Measurements from ENCODE around the gene RNF34. TPM values are rescaled to one million over a fixed set of nuclear protein-coding genes. Genes with fewer than 3 reads are reported as not detected.

RNF34 gene
- total RNA-seq, 1 donor from 2014 or later = 31.3 TPM

- no peak for DNase-seq (ENCODE audit: low spot score)
- TF ChIP-seq CTCF (IDR thresholded peaks at IDR 0.05) = no peak
Observed at GRCh38 chr12:121452340-121452984, 52.5 kb downstream of the RNF34 start.

GRCh38 chr12:121452985-121453360 lies 53.1 kb downstream of the RNF34 start:
- Mint-ChIP-seq H3K27ac (ENCODE audit: unreplicated experiment) (no peak overlapping the region), H3K27me3 (ENCODE audit: low read depth) (no peaks in the 10 kb centered on the region), H3K36me3 (ENCODE audit: low read depth) (peaks cover 3% of the 10 kb centered on the region), H3K4me1 (ENCODE audit: low read depth) (peaks cover 7% of the 10 kb centered on the region), H3K4me3 (ENCODE audit: unreplicated experiment) (no peak overlapping the region), H3K9me3 (ENCODE audit: low read depth) (no peaks in the 10 kb centered on the region)
- TF ChIP-seq CTCF (IDR thresholded peaks at IDR 0.05) = no peak
- DNase-seq (ENCODE audit: low spot score) = peak; percentile 94

More at GRCh38 chr12:121452340-121452984, 52.5 kb downstream of the RNF34 start:
- Mint-ChIP-seq H3K27me3 (ENCODE audit: low read depth) (no peaks in the 10 kb centered on the region), H3K36me3 (ENCODE audit: low read depth) (peaks cover 3% of the 10 kb centered on the region), H3K27ac (ENCODE audit: unreplicated experiment) (peak overlapping the region; percentile 34), H3K4me1 (ENCODE audit: low read depth) (peaks cover 7% of the 10 kb centered on the region), H3K4me3 (ENCODE audit: unreplicated experiment) (no peak overlapping the region), H3K9me3 (ENCODE audit: low read depth) (no peaks in the 10 kb centered on the region)

- H3K36me3 Mint-ChIP-seq (ENCODE audit: low read depth) = peaks cover 2% of the 10 kb centered on the region
- no peak for DNase-seq (ENCODE audit: low spot score)
- H3K27me3 Mint-ChIP-seq (ENCODE audit: low read depth) = no peaks in the 10 kb centered on the region
- H3K9me3 Mint-ChIP-seq (ENCODE audit: low read depth) = no peaks in the 10 kb centered on the region
- no peak overlapping the region for H3K27ac Mint-ChIP-seq (ENCODE audit: unreplicated experiment)
- TF ChIP-seq CTCF (IDR thresholded peaks at IDR 0.05) = no peak
- H3K4me1 Mint-ChIP-seq (ENCODE audit: low read depth) = peaks cover 7% of the 10 kb centered on the region
- H3K4me3 Mint-ChIP-seq (ENCODE audit: unreplicated experiment) = no peak overlapping the region
Observed at GRCh38 chr12:121453629-121454028, 53.7 kb downstream of the RNF34 start.

- Mint-ChIP-seq H3K9me3 (ENCODE audit: low read depth) (no peaks in the 10 kb centered on the region), H3K4me1 (ENCODE audit: low read depth) (peaks cover 7% of the 10 kb centered on the region), H3K27me3 (ENCODE audit: low read depth) (no peaks in the 10 kb centered on the region), H3K4me3 (ENCODE audit: unreplicated experiment) (no peak overlapping the region), H3K36me3 (ENCODE audit: low read depth) (no peaks in the 10 kb centered on the region), H3K27ac (ENCODE audit: unreplicated experiment) (no peak overlapping the region)
- peak; percentile 68 for DNase-seq (ENCODE audit: low spot score)
- no peak for TF ChIP-seq CTCF (IDR thresholded peaks at IDR 0.05)
Observed at GRCh38 chr12:121454921-121455320, 55.0 kb downstream of the RNF34 start.

GRCh38 chr12:121455766-121456420 lies 56.0 kb downstream of the RNF34 start:
- H3K9me3 Mint-ChIP-seq (ENCODE audit: low read depth) = no peaks in the 10 kb centered on the region
- H3K4me1 Mint-ChIP-seq (ENCODE audit: low read depth) = peaks cover 7% of the 10 kb centered on the region
- no peak overlapping the region for H3K27ac Mint-ChIP-seq (ENCODE audit: unreplicated experiment)
- peak; percentile 69 for DNase-seq (ENCODE audit: low spot score)
- no peaks in the 10 kb centered on the region for H3K27me3 Mint-ChIP-seq (ENCODE audit: low read depth)
- H3K36me3 Mint-ChIP-seq (ENCODE audit: low read depth) = no peaks in the 10 kb centered on the region
- H3K4me3 Mint-ChIP-seq (ENCODE audit: unreplicated experiment) = no peak overlapping the region
- TF ChIP-seq CTCF (IDR thresholded peaks at IDR 0.05) = no peak
